Measurements from ENCODE around the gene MYEF2.

GRCh38 chr15:48186271-48186670, 8.2 kb upstream of the MYEF2 start:
- TF ChIP-seq CTCF (IDR thresholded peaks at IDR 0.05; ENCODE audit: insufficient read depth, low read length, poor library complexity, severe bottlenecking) (no peak), EZH2phosphoT487 (conservative IDR thresholded peaks at IDR 0.05; ENCODE audit: low read length) (no peak)
